ENCODE measurements around the gene ERC2.

ERC2 gene

DNA sequence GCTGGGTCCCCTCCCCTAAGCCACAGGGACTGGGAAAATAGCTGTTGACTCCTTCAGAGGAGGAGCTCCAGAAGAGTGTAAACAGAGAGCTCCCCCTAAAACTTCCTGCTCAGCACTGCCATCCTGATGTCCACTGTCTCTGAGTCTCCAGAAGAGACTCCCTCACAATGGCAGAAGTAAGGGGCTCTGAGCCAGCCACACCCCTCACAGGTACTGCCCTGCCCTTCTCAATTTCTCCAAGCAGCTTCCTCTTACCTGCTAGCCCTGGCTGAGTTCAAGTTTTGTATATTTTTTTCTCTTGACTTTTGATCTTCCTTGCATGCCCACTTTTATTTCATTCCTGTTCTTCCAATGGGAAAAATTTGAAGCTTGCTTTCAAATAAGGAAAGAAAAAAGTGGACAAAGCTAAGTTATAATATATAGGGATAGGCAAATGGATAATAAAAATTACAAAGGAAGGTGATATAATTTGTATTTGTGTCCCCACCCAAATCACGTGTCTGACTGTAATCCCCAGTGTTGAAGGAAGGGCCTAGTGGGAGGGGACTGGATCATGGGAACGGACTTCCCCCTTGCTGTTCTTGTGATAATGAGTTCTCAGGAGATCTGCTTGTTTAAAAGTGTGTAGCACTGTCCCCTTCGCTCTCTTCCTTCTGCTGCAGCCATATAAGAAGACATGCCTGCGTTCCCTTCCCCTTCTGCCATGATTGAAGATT is 539.0 kb downstream of the ERC2 start:
- no peak for DNase-seq (ENCODE audit: low spot score)

DNA sequence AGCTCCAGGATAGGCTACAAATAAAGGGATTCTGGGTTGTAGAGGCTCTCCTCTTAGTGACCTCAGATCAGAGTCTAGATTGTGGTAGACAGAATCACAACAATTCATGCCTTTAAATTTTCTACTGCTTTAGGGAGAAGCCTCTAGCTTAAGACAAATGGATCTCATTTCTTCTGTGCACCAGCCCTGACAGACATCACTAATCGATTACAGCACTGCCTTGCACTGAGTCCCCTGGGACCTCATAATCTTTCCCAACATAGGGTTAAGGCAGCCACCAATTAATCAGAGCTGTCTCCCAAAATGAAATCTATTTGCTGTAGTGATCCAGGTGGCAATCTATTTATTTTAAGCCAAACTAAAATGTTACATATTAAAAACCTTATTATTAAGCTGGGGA is 544.6 kb downstream of the ERC2 start:
- DNase-seq (ENCODE audit: low spot score) = no peak

DNA sequence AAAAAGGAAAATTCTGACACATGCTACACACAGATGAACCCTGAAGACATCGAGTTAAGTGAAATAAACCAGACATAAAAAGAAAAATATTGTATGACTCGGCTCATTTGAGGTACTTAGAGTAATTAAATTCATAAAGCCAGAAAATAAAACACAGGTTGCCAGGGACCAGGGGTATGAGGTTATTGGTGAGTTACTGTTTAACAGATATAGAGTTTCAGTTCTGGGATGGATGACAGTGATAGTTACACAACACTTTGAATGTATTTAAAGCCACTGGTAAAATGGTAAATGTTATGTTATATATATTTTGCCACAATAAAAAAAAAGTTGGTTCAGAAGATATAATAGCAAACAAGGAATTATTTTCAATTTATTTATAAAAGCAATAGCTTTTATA is 545.1 kb downstream of the ERC2 start:
- DNase-seq (ENCODE audit: low spot score) = no peak

DNA sequence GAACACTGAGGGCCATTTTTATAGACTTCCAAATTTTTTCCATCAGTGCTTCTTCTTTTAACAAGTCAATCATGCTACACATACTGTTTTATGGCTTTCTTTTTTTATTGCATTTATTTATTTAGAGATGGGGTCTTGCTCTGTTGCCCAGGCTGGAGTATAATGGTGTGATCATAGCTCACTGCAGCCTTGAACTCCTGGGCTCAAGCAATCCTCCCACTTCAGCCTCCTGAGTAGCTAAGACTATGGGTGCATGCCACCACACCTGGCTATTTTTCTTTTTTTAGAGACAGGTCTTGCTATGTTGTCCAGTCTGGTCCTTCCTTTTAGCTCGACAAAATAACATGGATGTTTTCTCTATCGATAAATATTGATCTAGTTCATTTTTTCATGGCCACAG is 555.4 kb downstream of the ERC2 start:
- no peak for DNase-seq (ENCODE audit: low spot score)

- DNase-seq (ENCODE audit: low spot score) = no peak
These were observed 557.0 kb downstream of the ERC2 start for GRCh38 chr3:55911266-55911665.

DNA sequence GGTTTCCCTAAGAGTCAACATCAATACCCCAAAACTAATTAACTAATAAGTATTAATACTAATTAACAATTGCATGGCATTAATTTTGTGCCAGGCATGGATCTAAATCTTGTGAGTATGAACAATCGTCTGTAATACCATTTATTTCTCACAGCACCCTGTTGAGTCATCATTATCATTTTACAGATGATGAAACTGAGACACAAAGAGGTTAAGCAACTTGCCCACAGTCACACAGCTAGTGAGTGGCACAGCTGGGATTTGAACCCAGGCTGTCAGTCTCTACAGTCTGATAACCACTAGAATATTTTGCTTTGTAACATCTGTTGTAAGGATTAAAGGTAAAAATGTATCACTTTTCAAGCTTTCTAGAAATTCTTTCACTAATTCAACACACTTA is 557.7 kb downstream of the ERC2 start:
- DNase-seq (ENCODE audit: low spot score) = no peak

DNA sequence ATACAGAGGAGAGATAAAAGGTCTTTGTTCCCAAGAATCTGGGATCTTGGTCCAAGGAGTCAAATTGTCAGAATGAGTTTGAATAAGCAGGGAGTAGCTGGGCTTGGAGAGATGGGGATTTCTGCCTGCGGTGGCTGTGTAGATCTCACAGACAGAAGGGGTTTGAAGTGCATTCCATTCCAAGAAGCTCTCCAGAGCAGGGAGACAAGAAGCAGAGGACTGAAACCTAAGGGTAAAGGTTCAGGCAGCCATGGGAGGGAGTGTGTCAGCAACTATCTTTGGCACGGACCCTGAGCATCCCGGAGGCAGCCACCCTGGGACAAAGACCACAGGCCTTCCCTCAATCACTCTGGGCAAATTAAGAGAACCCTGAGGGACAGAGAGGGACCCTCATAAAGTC is 558.9 kb downstream of the ERC2 start:
- DNase-seq (ENCODE audit: low spot score) = no peak

GRCh38 chr3:55907616-55908015 is 560.7 kb downstream of the ERC2 start:
- DNase-seq (ENCODE audit: low spot score) = no peak

DNA sequence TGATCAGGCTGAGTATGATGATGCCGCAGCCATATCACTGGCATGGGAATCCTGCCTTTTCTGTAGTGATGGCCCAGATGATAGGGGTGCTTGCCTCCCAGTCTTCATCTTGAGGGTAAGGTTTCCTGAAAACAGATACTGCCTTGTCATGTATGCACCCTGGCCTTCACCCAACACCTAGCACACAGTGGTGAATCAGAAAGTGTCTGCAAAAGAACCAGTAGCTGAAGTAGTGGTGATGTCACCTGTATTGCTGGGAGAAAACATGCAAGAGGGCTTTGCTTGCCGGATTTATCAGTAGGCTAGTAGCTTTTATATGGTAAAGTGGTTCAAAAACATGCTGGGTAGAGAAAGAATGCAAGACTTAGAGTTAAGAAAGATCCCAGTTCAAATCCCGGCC is 561.4 kb downstream of the ERC2 start:
- no peak for DNase-seq (ENCODE audit: low spot score)

DNA sequence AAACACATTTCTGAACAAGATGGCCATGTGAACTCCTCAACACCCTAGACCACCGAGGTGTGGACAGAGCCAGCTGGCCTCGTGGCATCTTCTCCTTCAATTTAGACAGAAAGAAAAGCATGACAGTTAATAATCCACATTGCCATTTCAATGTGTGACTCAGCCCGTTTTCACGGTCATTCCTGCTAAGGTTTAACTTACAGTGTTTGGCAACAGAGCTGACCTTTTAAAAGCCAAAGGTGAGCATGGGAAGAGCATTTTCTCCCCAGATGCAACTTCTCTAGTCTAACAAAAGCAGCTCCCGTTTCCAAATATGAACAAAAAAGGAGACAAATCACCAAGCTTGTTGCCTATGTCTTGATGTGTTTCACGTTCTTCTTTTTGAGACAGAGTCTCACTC is 563.6 kb downstream of the ERC2 start:
- DNase-seq (ENCODE audit: low spot score) = no peak

DNA sequence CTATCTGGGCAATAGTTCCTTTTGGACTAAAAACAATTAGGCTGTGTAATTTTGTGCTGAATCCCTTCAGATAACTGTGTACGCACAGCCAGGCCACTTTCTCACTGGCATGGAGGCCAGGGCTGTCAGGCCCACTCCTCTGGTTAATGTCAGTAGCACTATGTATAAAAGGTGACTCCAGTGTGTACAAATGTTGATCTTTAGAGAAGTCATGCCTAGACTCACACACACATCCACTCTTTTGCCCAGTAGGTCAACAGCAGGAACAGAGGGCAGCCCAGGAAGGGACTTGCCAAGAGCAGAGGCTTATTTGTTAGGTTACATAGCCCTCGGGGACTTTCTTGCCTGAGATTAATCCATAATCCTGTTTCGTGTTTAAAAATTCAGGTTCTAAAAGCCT is 564.6 kb downstream of the ERC2 start:
- DNase-seq (ENCODE audit: low spot score) = no peak

DNA sequence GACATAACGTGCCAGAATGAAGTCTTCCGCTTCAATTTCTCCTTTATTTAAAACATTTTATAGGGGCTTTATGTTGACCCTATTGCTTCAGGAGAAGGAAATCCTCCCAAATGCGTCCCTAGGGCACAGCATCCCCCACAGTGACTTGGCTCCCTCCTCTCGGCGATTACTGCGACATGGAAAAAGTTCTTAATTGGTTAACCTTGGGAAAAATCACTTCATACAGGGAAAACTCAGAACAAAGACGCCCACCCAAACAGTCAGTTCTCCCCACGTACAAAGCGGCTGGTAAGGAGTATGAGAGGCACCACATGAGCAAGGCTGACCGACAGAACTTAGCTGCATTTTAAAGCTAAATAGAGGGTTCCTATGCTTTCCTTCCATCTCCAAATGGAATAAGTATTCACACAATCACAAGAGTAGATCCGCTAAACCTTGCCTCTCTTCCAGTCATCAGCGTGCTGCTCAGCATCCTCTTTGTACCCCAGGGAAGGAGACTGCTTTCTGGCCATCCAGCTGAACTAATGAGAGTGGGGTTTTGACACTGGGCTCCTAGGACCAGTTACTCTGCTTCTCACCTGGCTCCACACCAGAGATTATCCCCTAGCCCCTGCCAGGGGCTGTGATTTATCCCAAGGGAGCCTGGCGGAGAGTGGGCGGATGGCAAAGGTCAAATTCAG is 565.9 kb downstream of the ERC2 start:
- DNase-seq (ENCODE audit: low spot score) = no peak

DNA sequence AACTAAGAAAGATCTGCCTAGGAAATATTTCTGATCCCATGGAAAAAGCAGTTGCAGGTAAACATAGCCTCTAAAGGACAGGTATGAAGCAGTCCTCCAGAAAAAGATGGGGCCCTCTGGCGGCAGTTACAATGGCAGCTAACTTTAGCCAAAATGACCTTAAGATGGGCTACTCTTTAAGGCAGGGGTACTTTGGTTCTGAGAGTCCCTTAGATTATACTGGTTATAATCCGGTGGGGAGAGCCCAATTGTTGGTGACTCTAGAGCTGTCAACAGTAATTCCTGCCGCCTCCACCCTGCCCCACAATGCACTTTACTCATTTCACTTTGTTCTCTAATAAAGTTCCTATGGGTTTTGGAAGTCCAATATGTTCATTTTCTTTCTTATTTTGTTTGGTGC is 568.4 kb downstream of the ERC2 start:
- DNase-seq (ENCODE audit: low spot score) = no peak

GRCh38 chr3:55897573-55898224 is 570.6 kb downstream of the ERC2 start:
- peak; percentile 52 for DNase-seq (ENCODE audit: low spot score)

GRCh38 chr3:55895897-55896566 is 572.2 kb downstream of the ERC2 start:
- no peak for DNase-seq (ENCODE audit: low spot score)

GRCh38 chr3:55894605-55895004 is 573.7 kb downstream of the ERC2 start:
- DNase-seq (ENCODE audit: low spot score) = no peak

DNA sequence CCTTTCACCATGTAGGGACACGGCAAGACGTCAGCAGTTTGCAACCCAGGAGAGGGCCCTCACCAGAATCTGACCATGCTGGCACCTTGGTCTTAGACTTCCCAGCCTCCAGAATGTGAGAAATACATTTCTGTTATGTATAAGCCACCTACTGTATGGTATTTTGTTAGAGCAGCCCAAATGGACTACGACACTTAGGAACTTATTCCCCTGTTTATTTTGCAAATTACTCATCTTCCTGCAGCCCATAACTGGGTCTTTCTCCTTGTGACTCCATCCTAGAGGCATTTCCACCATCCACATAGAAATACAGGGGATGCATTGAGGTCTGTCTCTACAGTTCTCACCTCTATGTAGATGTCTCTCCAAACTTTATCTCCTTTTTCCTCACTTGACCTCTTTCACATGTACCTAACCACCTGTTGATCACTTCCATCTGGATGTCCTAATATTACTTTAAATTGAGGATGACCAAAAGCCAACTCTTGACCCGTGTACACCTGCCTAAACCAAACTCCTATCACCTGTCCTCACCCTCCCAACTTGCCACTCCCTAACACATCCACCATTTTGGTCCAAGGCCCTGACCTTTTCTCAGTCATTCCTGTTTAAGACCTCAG is 575.1 kb downstream of the ERC2 start:
- DNase-seq (ENCODE audit: low spot score) = no peak

- DNase-seq (ENCODE audit: low spot score) = no peak
These were observed 577.2 kb downstream of the ERC2 start for GRCh38 chr3:55891106-55891505.

- no peak for DNase-seq (ENCODE audit: low spot score)
These were observed 579.9 kb downstream of the ERC2 start for GRCh38 chr3:55888282-55888885.

DNA sequence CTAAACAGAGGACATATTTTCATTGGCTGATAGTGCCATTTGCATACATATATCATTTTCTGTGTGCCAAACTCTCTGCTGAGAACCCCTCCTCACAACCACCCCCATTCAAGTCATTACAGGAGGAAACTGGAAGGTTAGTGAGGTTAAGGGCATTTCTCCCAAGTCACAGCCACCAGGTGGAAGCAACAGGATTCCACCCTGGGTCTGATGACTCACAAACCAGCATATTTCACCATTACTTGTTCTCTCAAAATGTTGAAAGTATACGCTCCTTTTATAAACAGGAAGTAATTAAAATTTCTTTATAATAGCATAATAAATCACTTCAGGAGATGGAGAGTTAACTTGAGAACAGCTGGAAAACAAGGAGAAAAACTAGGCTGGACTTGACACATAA is 582.5 kb downstream of the ERC2 start:
- DNase-seq (ENCODE audit: low spot score) = no peak

DNA sequence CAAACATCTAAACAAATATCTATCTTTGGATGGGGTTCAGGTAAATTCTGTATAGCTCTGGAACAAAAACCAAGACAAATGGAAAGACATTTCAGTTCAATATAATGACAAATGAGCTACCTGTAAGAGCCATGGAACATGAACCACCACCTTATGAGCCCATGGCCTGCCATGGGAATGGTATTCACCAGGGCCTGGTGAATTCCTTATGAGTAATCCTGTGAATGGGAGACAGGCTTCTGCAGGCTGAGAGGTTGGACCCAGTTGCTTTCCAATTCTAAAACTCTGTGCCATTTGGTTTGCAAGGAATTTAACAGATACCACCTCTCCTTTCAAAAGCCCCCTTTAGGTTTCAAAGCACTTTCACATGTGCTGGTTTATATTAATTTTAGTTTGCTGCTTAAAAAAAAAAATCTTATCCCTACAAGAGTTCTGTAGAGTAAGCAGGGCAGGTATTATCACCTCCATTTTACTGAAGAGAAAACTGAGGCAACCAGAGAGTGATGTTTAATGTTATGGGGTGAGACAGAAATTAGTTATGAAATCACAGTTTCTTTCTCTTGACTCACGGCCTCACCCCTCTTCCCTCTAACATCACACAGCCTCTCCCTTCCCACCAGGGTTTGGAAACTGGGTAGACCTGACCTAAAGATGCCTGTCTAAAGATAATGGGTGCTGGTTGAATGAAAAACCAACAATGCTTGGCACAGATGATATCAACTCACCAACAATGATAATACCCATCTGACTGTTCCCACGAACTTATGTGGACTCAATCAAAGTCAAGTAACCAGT is 583.6 kb downstream of the ERC2 start:
- no peak for DNase-seq (ENCODE audit: low spot score)

All from cerebellar cortex (tissue), 1 donor.